Erythroblast (primary cell): ENCODE data around the gene STXBP2.

Experiments
- GATA1 ChIP-seq: IDR thresholded peaks from 2 replicates; pipeline ENCODE4 v1.6.1; 2011; ENCODE audit warnings: low read depth, mild to moderate bottlenecking, control low read depth, low read length, moderate library complexity
- POLR2A ChIP-seq: IDR thresholded peaks from 2 replicates; pipeline ENCODE4 v1.6.1; 2011; ENCODE audit warnings: mild to moderate bottlenecking, low read length

- TF ChIP-seq POLR2A (no peak), GATA1 (no peak)
Observed at GRCh38 chr19:7622933-7623685, 13.8 kb upstream of the STXBP2 start.
